Testis (tissue), 2 donors: Measurements from ENCODE around the gene COL4A2.

Experiments used
- CTCF ChIP-seq, 3 experiments: fragments of 450-650 bp in 2 of 3; fragments of 200-600 bp in 1 of 3; sonication (generic) in 1 of 3; IDR thresholded peaks; one replicate each; pipeline ENCODE4 v1.5.1; 2016 to 2019; ENCODE audit warnings: antibody characterized with exemption in 3 of 3, mild to moderate bottlenecking in 2 of 3, moderate library complexity in 1 of 3
- POLR2A ChIP-seq: fragments of 450-650 bp; IDR thresholded peaks from one replicate; pipeline ENCODE4 v1.6.1; 2017; ENCODE audit warnings: antibody characterized with exemption, mild to moderate bottlenecking, moderate library complexity

- TF ChIP-seq CTCF (IDR thresholded peaks at IDR 0.05) (no peak), POLR2A (no peak)
Observed at GRCh38 chr13:110445183-110445582, 138.1 kb downstream of the COL4A2 start.
